GM18511 (cell line): ENCODE data around the gene ALDOA.

Experiments used
- ATAC-seq: cut with Tn5 transposase; IDR thresholded peaks from one replicate; pipeline ENCODE4 v1.9.1; 2021; ENCODE audit warnings: mild to moderate bottlenecking, moderate library complexity; ENCODE audit not compliant: unreplicated experiment

ALDOA gene

DNA sequence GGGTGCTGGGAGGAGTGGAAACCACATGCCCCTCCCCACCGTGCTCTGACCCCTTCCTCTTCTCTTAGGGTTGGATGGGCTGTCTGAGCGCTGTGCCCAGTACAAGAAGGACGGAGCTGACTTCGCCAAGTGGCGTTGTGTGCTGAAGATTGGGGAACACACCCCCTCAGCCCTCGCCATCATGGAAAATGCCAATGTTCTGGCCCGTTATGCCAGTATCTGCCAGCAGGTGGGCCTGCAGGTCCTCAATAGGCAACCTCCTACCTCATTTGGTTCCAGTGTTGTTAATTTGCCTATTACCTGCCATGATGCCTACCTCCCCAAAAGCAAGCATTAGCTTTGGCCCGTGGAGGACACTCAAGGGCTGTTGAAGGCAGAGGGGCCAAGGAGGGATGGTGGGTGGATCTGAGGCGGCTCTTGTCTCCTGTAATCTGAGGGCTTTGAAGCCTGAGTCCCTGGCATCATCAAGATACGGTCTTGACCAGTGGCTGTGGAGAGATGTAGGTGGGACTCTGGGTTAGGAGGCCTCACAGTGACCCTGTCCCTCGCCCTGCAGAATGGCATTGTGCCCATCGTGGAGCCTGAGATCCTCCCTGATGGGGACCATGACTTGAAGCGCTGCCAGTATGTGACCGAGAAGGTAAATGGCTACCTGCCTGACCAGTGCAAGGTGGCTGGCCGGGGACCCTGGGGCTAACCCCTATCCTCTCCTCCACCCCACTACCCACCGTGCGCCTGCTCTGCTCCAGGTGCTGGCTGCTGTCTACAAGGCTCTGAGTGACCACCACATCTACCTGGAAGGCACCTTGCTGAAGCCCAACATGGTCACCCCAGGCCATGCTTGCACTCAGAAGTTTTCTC is 3.4 kb downstream of the ALDOA start:
- ATAC-seq = no peak

DNA sequence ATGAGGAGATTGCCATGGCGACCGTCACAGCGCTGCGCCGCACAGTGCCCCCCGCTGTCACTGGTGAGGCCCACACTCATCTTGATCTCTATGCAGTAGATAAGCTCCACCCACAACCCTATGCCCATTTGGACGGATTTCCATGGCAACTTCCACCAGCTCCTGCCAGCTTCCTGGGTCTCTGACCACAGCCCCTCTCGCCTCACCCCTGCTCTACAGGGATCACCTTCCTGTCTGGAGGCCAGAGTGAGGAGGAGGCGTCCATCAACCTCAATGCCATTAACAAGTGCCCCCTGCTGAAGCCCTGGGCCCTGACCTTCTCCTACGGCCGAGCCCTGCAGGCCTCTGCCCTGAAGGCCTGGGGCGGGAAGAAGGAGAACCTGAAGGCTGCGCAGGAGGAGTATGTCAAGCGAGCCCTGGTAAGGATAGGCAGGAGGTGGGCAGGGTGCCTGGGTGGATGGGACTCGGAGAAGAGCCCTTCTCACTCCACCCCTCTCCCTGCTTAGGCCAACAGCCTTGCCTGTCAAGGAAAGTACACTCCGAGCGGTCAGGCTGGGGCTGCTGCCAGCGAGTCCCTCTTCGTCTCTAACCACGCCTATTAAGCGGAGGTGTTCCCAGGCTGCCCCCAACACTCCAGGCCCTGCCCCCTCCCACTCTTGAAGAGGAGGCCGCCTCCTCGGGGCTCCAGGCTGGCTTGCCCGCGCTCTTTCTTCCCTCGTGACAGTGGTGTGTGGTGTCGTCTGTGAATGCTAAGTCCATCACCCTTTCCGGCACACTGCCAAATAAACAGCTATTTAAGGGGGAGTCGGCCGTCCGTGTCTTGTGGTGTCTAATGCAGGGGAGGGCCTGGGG is 4.3 kb downstream of the ALDOA start:
- no peak for ATAC-seq

DNA sequence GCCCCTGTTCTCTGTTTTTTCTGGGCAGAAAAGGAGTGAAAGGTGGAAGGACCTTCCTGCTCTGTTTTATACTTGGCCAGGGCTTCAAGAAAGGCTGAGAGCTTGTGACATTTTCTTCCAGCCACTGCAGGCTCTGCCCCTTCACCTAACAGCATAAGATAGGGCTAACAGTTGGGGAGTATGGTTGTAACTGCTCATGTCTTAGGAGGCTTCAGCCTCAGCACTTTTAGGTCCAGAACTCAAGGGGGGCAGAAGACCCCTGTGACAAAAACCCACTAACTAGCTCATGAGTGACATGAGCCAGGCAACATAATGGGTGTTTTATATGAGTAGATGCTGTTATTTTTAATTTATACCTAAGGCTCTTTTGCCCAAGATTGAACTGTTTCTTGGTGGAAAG is 4.9 kb downstream of the ALDOA start:
- ATAC-seq = no peak

DNA sequence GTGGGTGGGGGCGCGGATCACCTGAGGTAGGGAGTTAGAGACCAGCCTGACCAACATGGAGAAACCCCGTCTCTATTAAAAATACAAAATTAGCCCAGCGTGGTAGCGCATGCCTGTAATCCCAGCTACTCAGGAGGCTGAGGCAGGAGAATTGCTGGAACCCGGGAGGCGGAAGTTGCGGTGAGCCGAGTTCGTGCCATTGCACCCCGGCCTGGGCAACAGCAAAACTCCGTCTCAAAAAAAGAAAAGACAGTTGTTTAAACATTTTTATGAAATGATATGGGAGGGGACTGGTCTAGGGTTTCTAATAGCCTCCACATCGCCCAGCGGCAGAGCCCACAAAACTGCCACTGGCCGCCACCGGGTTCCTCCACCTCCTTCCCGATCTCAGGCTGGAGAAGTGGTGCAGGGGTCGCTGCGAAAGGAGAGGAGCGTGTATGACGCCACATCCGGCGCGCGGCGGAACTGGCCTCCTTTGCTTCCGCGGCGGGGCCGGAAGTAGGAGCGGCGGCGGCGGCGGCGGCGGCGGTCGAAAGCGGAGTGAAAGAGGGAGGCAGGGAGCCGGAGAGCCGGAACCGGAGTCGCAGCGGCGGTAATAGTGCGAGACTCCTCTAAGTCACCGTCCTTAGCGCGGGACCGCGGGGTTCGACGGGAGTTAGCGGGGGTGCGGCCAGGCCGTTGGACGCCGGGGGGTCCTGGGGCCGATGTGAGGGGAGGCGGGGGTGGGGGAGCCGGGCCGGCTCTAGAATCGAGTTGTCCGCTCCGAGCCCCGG is 10.1 kb downstream of the ALDOA start, which contains the start of gene PPP4C:
Gene PPP4C, plus strand, starts transcription at position 492 of the 773 bp plus-strand sequence. CDS start 384 bp downstream, outside the sequence.
- ATAC-seq = peak; percentile 83

DNA sequence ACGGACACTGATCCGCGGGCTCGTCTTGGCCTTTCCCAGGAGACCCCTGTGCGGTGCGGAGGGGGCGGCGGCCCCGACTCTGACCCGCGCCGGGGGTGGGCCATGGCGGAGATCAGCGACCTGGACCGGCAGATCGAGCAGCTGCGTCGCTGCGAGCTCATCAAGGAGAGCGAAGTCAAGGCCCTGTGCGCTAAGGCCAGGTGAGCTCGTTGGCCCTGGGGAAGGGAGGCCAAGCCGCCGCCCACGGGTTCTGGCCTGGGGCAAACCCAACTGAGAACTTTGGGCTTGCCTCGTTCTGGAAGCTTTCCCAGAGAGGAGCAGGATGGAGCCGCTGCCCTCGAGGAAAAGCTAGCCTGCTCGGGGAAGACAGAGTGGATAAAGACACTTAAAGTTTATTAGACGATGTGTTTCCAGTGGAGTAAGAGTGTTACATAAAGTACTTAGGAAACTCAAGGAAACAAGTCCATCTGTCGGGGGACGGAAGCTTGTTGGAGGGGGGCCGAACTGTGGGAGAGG is 10.8 kb downstream of the ALDOA start:
- ATAC-seq = peak; percentile 28

DNA sequence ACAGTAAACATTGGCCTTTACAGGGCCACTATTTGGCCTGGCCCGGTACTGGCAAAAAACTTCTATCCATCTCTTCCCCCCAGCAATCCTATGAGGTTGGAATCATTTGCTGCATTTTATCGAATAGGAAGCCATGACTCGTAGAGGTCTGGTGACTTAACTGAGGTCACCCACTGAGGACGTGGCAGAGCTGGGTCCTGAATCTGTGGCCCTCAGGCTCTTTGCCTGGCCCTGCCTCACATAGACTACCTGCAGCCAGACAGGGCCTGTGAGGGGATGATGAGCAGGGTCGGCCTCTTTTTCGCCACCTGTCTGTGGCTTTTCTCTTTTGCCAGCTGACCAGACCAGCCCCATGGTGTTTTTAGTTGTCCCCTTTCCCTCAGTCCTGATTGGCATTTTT is 12.1 kb downstream of the ALDOA start:
- ATAC-seq = no peak

DNA sequence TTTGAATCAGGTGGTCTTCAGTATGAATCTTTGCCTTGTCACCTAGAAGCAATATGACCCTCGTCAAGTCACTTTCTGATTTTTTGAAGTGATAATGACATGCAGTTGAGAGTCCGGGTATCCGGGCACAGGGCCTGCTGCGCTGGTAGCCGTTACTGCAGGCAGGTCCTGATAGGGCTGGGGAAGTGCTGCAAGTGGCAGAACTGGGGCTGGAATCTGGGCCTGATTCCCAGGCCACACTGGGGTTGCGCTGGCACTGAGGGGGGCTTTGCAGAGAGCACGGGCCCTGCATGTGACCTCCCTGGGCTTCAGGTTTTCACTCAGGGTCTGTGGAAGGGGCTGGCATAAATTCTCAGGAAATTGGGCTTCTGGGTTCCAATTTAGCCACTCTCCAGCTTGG is 13.2 kb downstream of the ALDOA start:
- no peak for ATAC-seq

DNA sequence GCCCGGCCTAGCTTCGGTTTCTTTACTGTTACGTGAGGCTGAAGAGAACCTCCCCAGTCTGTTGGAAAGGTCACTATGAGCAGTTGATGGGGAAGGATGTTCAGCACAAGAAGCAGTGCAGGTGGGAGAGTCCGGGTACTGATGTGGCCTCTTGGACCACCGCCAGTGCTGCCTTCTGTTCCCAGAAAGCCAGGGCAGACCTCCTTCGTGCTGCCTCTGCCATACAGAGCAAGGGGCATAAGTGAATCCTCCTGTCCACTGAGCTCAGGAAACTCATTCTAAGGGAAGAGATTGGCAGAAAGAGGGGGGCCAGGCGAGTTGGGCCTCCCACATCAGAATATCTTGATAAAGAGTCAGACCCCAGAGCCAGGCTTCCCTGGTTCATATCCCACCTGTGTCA is 13.9 kb downstream of the ALDOA start:
- ATAC-seq = no peak

DNA sequence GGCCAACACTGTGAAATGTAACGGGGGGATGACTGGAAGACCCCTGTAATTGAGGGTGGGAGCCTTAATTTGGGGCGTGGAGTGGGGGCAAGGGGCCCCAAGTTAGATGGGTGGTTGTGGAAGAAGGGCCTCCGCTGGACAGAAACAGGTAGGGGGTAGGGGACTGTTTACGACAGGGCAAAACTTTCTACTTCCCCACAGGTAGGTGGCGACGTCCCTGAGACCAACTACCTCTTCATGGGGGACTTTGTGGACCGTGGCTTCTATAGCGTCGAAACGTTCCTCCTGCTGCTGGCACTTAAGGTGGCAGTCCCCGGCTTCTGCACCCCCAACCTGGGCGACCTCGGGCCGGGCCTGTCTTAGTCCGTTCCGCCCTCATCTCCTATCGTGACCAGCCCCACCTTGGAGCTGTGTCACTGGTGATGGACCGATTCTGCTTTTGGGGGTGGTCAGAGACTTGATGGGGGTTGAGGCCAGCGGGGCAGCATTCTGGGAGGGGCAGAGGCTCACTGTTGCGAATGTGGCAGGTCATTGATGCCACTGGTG is 17.1 kb downstream of the ALDOA start:
- no peak for ATAC-seq

DNA sequence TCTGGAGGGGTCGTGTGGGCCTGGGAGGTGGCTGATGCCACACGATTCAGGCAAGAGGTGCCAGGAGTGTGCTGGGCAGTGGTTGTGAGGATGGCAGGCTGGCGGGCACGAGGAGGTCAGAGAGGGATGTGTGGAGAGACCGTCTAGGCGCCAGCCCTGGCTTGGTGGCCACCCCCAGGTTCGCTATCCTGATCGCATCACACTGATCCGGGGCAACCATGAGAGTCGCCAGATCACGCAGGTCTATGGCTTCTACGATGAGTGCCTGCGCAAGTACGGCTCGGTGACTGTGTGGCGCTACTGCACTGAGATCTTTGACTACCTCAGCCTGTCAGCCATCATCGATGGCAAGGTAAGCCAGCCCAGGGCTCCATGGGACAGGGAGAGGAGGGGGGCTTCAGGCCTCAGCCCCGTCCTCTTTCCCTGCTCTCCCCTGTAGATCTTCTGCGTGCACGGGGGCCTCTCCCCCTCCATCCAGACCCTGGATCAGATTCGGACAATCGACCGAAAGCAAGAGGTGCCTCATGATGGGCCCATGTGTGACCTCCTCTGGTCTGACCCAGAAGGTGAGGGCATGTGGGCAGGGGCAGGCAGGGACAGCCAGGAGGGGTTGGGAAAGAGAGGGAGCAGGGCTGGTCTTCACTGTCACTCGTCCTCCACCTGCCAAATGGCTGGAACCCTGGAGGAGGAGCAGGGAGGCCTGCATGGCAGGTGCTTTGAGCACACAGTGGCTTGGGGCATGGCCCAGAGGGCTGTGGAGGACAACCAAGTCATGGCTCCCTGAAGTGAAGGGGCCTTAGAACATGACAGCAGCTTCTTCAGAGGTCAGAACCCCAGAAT is 17.9 kb downstream of the ALDOA start:
- no peak for ATAC-seq

DNA sequence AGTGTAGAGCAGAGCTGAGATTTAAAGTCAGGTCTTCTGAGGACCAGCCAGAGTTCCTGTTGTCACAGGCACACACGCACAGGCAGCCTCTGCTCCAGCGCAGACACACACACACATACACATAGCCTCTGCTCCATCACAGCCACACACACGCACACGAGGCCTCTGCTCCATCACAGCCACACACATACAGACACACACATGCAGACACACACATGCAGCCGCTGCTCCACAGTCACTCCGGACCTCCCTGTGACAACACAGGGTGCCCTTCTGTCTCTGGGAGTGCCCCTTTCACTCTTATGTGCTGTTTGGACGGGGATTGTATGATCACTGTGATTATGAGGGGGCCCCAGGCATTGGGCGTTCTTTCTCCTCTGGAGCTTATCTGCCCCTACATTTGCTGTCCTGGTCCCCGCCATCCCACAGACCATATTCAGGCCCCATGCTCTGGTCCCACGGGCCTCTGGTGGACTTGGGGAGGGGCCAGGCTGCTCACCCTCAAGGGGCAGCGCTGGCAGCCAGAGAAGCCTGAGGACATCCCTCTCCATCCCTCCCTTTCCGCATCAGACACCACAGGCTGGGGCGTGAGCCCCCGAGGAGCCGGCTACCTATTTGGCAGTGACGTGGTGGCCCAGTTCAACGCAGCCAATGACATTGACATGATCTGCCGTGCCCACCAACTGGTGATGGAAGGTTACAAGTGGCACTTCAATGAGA is 18.7 kb downstream of the ALDOA start:
- no peak for ATAC-seq

DNA sequence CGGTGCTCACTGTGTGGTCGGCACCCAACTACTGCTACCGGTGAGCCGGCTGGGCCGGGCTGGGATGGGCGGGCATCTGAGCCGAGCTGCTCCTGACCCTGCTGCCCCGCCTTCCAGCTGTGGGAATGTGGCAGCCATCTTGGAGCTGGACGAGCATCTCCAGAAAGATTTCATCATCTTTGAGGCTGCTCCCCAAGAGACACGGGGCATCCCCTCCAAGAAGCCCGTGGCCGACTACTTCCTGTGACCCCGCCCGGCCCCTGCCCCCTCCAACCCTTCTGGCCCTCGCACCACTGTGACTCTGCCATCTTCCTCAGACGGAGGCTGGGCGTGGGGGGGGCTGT is 19.2 kb downstream of the ALDOA start:
- ATAC-seq = no peak

DNA sequence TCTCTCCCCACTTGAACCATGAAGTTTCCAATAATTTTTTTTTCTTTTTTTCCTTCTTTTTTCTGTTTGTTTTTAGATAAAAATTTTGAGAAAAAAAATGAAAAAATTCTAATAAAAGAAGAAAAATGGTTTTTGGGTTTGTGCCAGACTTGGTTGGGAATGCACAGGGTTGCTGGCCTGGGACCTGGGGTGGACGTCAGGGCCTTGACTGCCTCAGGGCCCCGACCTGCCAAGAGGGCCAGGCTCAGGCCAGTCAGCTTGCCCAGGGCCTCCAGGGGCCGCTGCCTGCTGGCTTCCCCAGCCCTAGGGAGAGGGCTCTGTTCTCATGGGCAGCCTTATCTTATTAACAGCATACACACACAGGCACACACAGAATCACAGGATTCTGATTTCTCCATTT is 19.7 kb downstream of the ALDOA start:
- ATAC-seq = no peak

DNA sequence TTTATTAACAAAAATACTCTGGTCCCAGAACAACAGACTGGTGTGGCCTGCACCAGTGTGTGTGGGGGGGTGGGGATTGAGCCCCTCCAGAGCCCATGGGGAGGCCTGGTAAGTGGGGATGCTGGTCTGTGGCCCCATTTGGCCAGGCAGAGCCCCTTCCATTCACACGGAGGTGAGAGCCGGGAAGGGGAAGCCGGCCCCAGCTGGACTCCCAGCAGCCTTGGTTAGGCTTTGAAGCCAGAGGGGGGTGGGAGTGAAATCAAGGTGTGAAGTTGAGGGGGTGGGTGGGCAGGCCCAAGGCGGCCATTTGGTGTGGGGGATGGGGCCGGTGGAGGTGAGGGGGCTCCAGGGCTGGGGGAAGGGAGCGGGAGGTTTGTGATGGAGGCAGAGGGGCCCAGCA is 20.3 kb downstream of the ALDOA start:
- no peak for ATAC-seq

DNA sequence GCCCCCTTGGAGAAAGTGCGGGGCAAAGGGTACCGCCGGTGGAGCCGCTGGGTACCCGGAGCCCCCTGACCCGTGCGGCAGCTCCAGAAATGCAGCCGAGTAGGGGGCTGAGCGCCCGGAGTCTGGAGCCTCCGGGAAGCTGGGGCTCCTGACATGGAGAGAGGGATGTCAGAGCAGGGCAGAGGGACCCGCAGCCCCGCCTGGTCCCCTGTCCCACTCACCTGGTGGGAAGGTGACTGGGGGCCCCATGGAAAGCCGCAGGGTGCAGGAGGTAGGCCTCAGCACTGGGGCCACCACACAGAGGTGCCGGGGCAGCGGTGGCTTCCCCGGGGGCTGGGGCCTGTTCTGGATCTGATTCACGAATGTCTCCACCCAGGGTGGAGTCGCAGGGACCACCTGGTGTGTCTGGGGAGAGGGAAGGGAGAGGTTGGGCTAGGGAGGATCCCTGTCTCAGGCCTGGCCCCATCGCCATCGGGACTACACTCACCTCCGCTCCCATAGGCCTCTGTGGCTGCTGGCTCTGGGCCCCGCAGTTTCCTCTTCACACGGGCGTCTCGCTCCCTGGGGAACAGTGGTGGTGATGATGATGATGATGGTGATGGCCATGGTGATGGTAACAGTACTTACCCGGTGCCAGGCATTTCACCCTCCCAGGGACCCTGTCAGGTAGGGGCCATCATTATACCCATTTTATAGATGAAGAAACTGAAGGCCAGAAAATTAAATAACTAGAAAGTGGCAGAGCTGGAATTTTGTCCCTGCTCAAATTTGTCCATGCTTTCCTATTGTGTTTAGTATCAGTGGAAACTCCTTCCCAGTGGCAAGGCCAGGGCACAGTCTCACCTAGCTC is 21.0 kb downstream of the ALDOA start:
- ATAC-seq = no peak

DNA sequence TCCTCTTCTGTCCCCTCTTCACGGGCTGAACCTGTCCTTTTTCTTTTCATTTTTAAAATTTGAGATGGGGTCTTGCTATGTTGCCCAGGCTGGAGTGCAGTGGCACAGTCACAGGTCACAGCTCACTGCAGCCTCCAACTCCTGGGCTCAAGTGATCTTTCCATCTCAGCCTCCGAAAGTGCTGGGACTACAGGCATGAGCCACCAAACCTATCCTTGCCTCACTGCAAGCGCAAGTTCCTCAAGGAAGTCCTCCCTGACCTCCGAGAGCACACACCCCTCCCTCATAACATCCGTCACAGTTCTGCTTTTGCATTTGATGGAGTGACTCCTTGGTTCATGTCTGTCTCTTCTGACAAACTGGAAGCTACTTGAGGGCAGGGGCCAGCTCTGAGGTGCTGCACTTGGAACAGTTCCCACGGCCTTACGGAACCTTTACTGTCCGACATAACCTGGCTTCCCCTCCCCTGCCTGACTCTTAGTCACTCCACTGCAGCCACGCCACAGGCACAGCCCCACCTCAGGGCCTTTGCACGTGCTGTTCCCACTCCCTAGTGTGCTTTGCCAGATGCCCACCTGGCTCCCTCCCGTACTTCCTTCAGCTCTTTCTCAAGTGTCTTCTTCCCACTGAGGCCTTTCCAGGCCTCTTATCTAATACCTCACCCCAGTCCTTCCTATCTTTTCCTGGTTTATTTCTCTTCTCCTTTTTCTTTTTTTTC is 21.8 kb downstream of the ALDOA start:
- no peak for ATAC-seq

DNA sequence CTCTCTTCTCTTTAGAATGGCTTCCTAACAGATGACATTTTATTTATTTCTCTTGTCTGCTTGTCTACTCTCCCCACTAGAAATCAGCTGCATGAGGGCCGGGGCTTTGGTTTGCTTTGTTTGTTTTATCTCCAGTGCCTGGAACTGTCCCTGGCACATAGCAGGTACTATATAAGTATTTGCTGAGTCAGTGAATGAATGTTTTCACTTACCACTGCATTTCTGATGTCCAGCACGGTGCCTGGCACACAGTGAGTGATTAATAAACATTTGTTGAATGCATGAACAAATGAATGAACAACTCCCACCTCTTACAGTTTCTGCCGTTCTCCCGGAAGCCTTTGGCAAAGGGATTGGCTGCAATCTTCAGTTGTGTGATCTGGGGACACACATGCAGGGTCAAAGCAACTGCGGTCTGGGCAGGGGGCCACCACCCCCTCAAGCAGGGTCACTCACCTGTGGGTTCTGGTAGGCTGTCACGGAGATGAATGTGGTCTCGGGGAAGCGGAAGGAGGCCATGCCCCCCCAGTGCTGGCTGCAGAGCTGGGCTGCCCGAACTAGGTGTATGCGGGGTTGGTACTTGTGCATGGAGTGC is 22.8 kb downstream of the ALDOA start:
- ATAC-seq = no peak
